ENCODE data around the gene GNAO1.

Gene GNAO1

GRCh38 chr16:56198006-56198754 is 6.9 kb downstream of the GNAO1 start:
- DNase-seq (ENCODE audit: low read depth), result no peak

- no peak for DNase-seq (ENCODE audit: low read depth)
Observed at GRCh38 chr16:56198755-56199114, 7.4 kb downstream of the GNAO1 start.

- DNase-seq (ENCODE audit: low read depth), result no peak
Observed at GRCh38 chr16:56199164-56199563, 7.9 kb downstream of the GNAO1 start.

GRCh38 chr16:56201030-56201429 is 9.7 kb downstream of the GNAO1 start:
- no peak for DNase-seq (ENCODE audit: low read depth)

GRCh38 chr16:56202036-56202435 is 10.7 kb downstream of the GNAO1 start:
- no peak for DNase-seq (ENCODE audit: low read depth)

GRCh38 chr16:56203052-56203451 is 11.8 kb downstream of the GNAO1 start:
- peak; percentile 42 for DNase-seq (ENCODE audit: low read depth)

GRCh38 chr16:56204816-56205215 is 13.5 kb downstream of the GNAO1 start:
- no peak for DNase-seq (ENCODE audit: low read depth)

GRCh38 chr16:56206951-56207350 is 15.7 kb downstream of the GNAO1 start:
- DNase-seq (ENCODE audit: low read depth), result no peak

- no peak for DNase-seq (ENCODE audit: low read depth)
Observed at GRCh38 chr16:56207421-56207820, 16.1 kb downstream of the GNAO1 start.

GRCh38 chr16:56211435-56211981 is 20.2 kb downstream of the GNAO1 start:
- no peak for DNase-seq (ENCODE audit: low read depth)

- no peak for DNase-seq (ENCODE audit: low read depth)
Observed at GRCh38 chr16:56212144-56212543, 20.9 kb downstream of the GNAO1 start.

- DNase-seq (ENCODE audit: low read depth), result no peak
Observed at GRCh38 chr16:56221995-56222394, 30.7 kb downstream of the GNAO1 start.

- DNase-seq (ENCODE audit: low read depth), result no peak
Observed at GRCh38 chr16:56222474-56222997, 31.2 kb downstream of the GNAO1 start.

- no peak for DNase-seq (ENCODE audit: low read depth)
Observed at GRCh38 chr16:56225017-56225742, 33.9 kb downstream of the GNAO1 start.

GRCh38 chr16:56226187-56226586 is 34.9 kb downstream of the GNAO1 start:
- no peak for DNase-seq (ENCODE audit: low read depth)

- no peak for DNase-seq (ENCODE audit: low read depth)
Observed at GRCh38 chr16:56226845-56227525, 35.7 kb downstream of the GNAO1 start.

GRCh38 chr16:56227936-56228335 is 36.6 kb downstream of the GNAO1 start:
- no peak for DNase-seq (ENCODE audit: low read depth)

- no peak for DNase-seq (ENCODE audit: low read depth)
Observed at GRCh38 chr16:56228476-56228875, 37.2 kb downstream of the GNAO1 start.

GRCh38 chr16:56233795-56234566 is 42.7 kb downstream of the GNAO1 start:
- DNase-seq (ENCODE audit: low read depth), result no peak

- no peak for DNase-seq (ENCODE audit: low read depth)
Observed at GRCh38 chr16:56234737-56235136, 43.4 kb downstream of the GNAO1 start.

GRCh38 chr16:56237451-56237930 is 46.2 kb downstream of the GNAO1 start:
- no peak for DNase-seq (ENCODE audit: low read depth)
